HepG2 (cell line): ENCODE measurements around the gene SLC51B. TPM values are rescaled to one million over a fixed set of nuclear protein-coding genes. Genes with fewer than 3 reads are reported as not detected.

Experiments
- SOX5 ChIP-seq: IDR thresholded peaks from 2 replicates; pipeline ENCODE4 v1.6.1; 2016; ENCODE audit warnings: borderline replicate concordance
- TOPORS ChIP-seq: sonication (generic); formaldehyde crosslinking; IDR thresholded peaks from 2 replicates; pipeline ENCODE4 v1.8.0; 2023; ENCODE audit warnings: mild to moderate bottlenecking, missing genetic modification reagents
- ZNF761 ChIP-seq: sonication (generic); formaldehyde crosslinking; conservative IDR thresholded peaks from 2 replicates; pipeline ENCODE4 v1.4.0; 2020; ENCODE audit warnings: mild to moderate bottlenecking, missing genetic modification reagents
- ZNF772 ChIP-seq: sonication (generic); formaldehyde crosslinking; IDR thresholded peaks from 2 replicates; pipeline ENCODE4 v1.5.0; 2020; ENCODE audit warnings: mild to moderate bottlenecking, missing genetic modification reagents
- polyA plus RNA-seq, 8 experiments: library from polyadenylated mRNA; depleted of rRNA in 3 of 8; stranded (reverse) in 7 of 8; unstranded in 1 of 8; fragments of >200 nt; fragmentation: Illumina TruSeq in 4 of 8; extraction: Trizol in 4 of 8; gene quantifications; 2 replicates each; pipeline versions ENCODE4 v1.2.1 to v1.2.3, GENCODE V29; 2011 to 2016; ENCODE audit warnings: low read depth in 4 of 8, missing spikeins in 1 of 8, mixed read lengths in 1 of 8; ENCODE audit not compliant: insufficient read depth in 1 of 8
- total RNA-seq, 5 experiments: library from RNA; depleted of rRNA; stranded (reverse); fragments of >200 nt; fragmentation: Illumina TruSeq; extraction: Trizol; gene quantifications; 2 replicates each; pipeline ENCODE4 v1.2.3, GENCODE V29; 2016; ENCODE audit warnings: low read depth in 1 of 5
- TF ChIP-seq, protein P1 (sequence below): sonication (generic); formaldehyde crosslinking; IDR thresholded peaks from 2 replicates; pipeline ENCODE4 v1.5.0; 2020; ENCODE audit warnings: mild to moderate bottlenecking, missing genetic modification reagents
- TF ChIP-seq, protein P2 (sequence below): sonication (generic); formaldehyde crosslinking; IDR thresholded peaks from one replicate; pipeline ENCODE4 v1.5.1; 2020; ENCODE audit warnings: mild to moderate bottlenecking, missing genetic modification reagents; ENCODE audit errors: not compliant biosample characterization
- TF ChIP-seq, protein P3 (sequence below): sonication (generic); formaldehyde crosslinking; IDR thresholded peaks from 2 replicates; pipeline ENCODE4 v1.8.1; 2023; ENCODE audit warnings: mild to moderate bottlenecking, missing genetic modification reagents

SLC51B gene
- total and polyA plus RNA-seq, 2 of the 13 experiments (the other 11 are each of a cell fraction or from before 2014, with no cell fraction given): 14.9 to 17.1 TPM

GRCh38 chr15:65050270-65050669 is 5.1 kb downstream of the SLC51B start (continued):
- TF ChIP-seq, protein P1, sequence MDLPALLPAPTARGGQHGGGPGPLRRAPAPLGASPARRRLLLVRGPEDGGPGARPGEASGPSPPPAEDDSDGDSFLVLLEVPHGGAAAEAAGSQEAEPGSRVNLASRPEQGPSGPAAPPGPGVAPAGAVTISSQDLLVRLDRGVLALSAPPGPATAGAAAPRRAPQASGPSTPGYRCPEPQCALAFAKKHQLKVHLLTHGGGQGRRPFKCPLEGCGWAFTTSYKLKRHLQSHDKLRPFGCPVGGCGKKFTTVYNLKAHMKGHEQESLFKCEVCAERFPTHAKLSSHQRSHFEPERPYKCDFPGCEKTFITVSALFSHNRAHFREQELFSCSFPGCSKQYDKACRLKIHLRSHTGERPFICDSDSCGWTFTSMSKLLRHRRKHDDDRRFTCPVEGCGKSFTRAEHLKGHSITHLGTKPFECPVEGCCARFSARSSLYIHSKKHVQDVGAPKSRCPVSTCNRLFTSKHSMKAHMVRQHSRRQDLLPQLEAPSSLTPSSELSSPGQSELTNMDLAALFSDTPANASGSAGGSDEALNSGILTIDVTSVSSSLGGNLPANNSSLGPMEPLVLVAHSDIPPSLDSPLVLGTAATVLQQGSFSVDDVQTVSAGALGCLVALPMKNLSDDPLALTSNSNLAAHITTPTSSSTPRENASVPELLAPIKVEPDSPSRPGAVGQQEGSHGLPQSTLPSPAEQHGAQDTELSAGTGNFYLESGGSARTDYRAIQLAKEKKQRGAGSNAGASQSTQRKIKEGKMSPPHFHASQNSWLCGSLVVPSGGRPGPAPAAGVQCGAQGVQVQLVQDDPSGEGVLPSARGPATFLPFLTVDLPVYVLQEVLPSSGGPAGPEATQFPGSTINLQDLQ (CRISPR knock-in tag): no peak
- TF ChIP-seq TOPORS (CRISPR knock-in tag) (no peak), ZNF761 (CRISPR knock-in tag) (no peak), SOX5 (CRISPR knock-in tag) (no peak), ZNF772 (no peak)
- TF ChIP-seq, protein P2, sequence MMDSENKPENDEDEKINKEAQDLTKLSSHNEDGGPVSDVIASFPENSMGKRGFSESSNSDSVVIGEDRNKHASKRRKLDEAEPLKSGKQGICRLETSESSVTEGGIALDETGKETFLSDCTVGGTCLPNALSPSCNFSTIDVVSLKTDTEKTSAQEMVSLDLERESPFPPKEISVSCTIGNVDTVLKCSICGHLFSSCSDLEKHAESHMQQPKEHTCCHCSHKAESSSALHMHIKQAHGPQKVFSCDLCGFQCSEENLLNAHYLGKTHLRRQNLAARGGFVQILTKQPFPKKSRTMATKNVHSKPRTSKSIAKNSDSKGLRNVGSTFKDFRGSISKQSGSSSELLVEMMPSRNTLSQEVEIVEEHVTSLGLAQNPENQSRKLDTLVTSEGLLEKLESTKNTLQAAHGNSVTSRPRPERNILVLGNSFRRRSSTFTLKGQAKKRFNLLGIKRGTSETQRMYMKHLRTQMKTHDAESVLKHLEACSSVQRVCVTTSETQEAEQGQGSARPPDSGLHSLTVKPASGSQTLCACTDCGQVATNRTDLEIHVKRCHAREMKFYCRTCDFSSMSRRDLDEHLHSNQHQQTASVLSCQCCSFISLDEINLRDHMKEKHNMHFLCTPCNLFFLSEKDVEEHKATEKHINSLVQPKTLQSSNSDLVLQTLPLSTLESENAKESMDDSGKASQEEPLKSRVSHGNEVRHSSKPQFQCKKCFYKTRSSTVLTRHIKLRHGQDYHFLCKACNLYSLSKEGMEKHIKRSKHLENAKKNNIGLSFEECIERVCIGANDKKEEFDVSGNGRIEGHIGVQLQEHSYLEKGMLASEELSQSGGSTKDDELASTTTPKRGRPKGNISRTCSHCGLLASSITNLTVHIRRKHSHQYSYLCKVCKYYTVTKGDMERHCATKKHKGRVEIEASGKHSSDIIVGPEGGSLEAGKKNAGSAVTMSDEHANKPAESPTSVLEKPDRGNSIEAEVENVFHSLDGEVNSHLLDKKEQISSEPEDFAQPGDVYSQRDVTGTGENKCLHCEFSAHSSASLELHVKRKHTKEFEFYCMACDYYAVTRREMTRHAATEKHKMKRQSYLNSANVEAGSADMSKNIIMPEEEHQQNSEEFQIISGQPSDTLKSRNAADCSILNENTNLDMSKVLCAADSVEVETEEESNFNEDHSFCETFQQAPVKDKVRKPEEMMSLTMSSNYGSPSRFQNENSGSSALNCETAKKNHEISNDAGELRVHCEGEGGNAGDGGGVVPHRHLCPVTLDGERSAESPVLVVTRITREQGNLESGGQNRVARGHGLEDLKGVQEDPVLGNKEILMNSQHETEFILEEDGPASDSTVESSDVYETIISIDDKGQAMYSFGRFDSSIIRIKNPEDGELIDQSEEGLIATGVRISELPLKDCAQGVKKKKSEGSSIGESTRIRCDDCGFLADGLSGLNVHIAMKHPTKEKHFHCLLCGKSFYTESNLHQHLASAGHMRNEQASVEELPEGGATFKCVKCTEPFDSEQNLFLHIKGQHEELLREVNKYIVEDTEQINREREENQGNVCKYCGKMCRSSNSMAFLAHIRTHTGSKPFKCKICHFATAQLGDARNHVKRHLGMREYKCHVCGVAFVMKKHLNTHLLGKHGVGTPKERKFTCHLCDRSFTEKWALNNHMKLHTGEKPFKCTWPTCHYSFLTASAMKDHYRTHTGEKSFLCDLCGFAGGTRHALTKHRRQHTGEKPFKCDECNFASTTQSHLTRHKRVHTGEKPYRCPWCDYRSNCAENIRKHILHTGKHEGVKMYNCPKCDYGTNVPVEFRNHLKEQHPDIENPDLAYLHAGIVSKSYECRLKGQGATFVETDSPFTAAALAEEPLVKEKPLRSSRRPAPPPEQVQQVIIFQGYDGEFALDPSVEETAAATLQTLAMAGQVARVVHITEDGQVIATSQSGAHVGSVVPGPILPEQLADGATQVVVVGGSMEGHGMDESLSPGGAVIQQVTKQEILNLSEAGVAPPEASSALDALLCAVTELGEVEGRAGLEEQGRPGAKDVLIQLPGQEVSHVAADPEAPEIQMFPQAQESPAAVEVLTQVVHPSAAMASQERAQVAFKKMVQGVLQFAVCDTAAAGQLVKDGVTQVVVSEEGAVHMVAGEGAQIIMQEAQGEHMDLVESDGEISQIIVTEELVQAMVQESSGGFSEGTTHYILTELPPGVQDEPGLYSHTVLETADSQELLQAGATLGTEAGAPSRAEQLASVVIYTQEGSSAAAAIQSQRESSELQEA: no peak
- TF ChIP-seq, protein P3, sequence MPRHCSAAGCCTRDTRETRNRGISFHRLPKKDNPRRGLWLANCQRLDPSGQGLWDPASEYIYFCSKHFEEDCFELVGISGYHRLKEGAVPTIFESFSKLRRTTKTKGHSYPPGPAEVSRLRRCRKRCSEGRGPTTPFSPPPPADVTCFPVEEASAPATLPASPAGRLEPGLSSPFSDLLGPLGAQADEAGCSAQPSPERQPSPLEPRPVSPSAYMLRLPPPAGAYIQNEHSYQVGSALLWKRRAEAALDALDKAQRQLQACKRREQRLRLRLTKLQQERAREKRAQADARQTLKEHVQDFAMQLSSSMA (CRISPR knock-in tag): no peak
